GDM1 (cell line): Measurements from ENCODE around the gene ORC3.
"Not testable (repeated sequence)": the region's sequence is repeated elsewhere in the genome, so short reads cannot be mapped to it uniquely, and the experiment has no call there.

Experiments
- DNase-seq: peaks from one replicate; lab custom pipeline; 2025; lab: John Stamatoyannopoulos, UW

The ORC3 gene

GRCh38 chr6:87661016-87661415 lies 71.1 kb downstream of the ORC3 start:
- no peak for DNase-seq

- no peak for DNase-seq
These were observed 71.6 kb downstream of the ORC3 start for GRCh38 chr6:87661503-87661902.

DNA sequence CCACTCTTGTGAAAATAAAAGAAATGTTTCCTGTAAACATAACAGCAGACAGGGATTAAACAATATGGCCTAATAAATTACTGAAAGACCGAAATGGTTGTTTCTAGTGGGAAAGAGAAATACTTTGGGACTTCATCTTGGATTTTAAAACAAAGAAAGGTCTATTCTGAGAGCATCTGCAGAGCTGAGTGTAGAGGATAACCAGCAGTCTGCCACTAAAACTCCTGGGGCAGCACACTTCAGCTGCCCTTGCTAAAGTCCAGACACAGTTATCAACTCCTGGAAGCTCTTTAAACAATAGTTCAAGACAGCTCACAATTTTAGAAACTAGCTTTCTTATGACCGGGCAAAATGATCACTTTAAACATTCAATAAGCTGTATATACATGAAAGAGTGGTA lies 73.5 kb downstream of the ORC3 start:
- DNase-seq, result no peak

DNA sequence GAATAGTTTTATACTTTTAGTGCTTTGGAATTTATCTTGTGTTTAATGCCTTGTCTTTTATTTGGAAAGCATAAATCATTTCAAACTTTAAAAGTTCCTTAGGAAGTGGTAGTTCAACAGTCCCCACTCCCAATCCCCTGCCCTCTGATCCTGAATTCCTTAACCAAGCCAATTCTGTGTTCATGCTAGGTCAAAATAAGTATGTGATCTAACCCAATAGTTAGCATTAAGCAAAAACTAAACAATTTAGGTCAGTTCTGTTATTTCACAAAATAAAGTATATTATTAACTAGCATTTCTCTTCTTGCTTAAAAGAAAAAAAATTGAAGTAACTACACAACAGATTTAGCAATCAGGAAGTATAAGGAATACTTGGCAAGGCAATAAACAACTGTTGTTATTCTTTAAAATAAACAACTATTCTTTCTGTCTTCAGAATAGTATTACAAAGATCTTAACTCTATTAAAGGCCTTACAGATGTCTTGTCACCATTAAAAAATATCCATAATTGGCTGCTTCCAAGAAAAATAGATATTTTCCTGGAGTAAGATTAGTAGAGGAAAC lies 75.1 kb downstream of the ORC3 start:
- no peak for DNase-seq

GRCh38 chr6:87667032-87667431 lies 77.1 kb downstream of the ORC3 start:
- DNase-seq, result no peak

- DNase-seq, result no peak
These were observed 78.1 kb downstream of the ORC3 start for GRCh38 chr6:87668013-87668412.

DNA sequence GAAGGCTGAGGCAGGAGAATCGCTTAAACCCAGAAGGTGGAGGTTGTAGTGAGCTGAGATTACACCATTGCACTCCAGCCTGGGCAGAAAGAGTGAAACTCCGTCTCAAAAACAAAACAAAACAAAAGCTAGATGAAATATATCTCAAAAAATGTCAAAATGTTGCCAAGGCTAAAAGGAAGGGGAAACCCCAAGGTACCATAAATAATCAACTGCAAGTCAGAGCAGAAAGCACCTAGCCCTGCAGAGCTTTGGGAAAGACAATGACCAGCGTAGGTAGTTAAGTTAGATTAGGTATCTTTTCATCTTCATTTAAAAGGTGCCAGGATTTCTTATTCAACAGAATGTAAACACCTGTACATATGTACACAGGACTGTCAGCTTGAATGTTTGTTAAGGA lies 79.1 kb downstream of the ORC3 start:
- DNase-seq, result no peak

- DNase-seq, result no peak
These were observed 80.8 kb downstream of the ORC3 start for GRCh38 chr6:87670707-87671106.

DNA sequence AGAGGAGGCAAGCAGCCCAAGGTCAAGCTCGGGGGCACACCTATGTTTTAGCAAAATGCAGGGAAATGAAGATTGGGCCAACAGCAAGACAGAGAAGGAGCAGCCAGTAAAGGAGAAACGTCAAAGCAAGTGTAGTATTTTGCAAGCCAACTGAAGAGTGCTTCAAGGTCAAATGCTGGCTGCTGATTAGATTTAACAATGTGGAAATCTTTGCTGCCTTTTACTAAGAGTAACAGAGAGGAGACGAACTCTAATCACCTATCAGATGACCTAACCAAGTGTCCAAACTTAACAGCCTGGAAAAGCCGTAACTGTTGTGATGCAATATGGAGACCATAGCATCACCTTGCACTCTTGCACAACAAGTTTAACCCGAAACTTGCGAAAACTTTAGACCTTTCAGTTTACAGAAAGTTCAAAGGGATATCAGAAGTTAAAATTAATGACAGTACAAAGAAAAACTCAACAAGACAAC lies 81.7 kb downstream of the ORC3 start:
- DNase-seq, result no peak

DNA sequence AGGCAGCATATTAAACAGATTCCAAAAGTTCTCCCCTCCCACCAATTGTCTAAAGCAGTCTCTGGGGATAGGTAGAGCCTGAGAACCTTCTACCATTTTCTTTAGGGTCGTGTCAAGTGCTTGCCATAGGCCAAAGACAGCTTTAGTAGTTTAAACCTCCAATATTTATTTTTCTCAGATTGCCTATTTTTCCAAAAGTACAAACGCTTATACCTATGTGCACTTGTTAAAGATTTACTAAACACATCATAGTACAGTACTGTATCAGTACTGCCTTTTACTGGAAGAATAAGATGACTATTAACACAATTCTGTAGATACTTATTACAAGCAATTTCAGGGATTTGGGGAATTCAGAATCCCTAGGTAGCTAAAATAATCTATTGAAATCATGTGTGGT lies 82.7 kb downstream of the ORC3 start:
- no peak for DNase-seq

DNA sequence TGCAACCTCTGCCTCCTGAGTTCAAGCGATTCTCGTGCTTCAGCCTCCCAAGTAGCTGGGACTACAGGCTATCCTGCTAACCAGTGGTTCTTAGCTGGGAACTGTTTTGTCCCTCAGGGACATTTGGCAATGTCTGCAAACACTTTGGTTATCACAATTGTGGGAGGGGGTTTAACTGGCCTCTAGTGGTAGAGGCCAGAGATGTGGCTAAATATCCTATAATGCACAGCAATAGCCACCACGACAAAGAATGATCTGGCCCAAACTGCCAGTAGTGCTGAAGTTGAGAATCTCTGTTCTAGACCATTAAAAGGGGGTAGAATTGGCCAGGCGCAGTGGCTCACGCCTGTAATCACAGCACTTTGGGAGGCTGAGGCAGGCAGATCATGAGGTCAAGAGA lies 83.3 kb downstream of the ORC3 start:
- DNase-seq, result no peak

GRCh38 chr6:87674290-87674689 lies 84.4 kb downstream of the ORC3 start:
- DNase-seq, result no peak

- no peak for DNase-seq
These were observed 85.2 kb downstream of the ORC3 start for GRCh38 chr6:87675004-87675681.

DNA sequence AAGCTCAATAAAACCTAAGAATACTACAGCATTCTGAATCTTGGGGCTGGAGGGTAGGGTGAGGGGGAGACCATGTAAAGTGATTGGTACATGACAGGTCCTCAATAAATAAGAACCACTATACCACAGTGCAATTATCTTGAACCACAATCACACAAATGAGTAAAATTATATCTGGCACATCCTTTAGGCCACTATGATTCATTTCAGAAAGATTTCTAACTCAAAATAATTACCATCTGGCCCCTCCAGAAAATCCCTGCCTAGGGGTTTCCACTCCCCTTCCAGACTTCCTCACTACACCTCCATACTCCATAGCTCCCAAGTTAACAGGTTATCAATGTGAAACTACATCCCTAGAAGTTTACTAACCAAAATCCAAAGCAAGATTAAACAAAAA lies 92.4 kb downstream of the ORC3 start:
- DNase-seq, result no peak

- DNase-seq, result no peak
These were observed 94.0 kb downstream of the ORC3 start for GRCh38 chr6:87683890-87684289.

DNA sequence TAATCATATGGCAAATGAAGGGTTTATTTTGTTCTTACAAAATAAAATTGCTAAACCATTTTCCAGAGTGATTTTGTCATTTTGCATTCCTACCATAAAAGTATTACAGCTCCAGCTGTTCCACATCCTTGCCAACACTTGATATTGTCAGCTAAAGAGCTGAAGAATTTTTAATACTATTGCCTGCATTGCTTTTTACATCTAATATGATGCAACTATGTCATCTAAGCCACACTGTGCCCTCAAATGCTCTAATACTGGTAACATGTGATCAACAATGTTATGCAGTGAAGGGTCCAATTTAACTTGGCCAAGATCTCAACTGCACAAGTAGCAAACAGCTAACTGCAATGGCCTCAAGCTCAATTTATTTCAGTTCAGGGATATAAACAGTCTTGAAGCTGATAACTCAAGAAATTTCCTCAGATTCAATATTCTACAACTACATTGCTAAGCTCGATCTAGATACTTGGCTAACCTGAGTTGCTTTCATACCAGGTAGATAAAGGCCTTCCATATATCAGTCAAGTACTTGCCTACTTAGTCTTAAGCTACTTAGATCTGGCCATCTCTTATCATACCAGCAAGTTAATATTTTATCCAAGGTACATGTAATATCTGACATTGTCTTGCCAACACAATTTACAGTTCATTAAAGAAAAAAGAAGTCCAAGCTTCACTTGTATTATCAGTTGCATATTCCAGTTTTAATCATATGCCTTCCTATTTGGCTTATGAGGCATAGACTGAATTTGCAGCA lies 95.1 kb downstream of the ORC3 start:
- no peak for DNase-seq

- not testable (repeated sequence) for DNase-seq
These were observed 96.8 kb downstream of the ORC3 start for GRCh38 chr6:87686636-87687205.

GRCh38 chr6:87687296-87687695 lies 97.4 kb downstream of the ORC3 start:
- DNase-seq, result no peak

- DNase-seq, result not testable (repeated sequence)
These were observed 98.0 kb downstream of the ORC3 start for GRCh38 chr6:87687893-87688292.

GRCh38 chr6:87690441-87690840 lies 100.5 kb downstream of the ORC3 start:
- no peak for DNase-seq

- DNase-seq, result no peak
These were observed 102.2 kb downstream of the ORC3 start for GRCh38 chr6:87692086-87692485.

DNA sequence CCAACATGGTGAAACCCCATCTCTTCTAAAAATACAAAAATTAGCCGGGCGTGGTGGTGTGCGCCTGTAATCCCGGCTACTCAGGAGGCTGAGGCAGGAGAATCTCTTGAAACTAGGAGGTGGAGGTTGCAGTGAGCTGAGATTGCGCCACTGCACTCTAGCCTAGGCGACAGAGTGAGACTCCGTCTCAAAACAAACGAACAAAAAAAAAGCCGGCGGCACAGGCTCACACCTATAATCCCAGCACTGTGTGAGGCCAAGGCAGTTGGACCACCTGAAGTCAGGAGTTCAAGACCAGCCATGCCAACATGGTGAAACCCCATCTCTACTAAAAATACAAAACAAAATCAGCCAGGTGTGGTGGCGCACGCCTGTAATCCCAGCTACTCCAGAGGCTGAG lies 106.9 kb downstream of the ORC3 start:
- not testable (repeated sequence) for DNase-seq
